NCI-H1105 (cell line): Measurements from ENCODE around the gene CEP126.
A peak's percentile ranks its signal among the peaks of the same experiment; 100 is the strongest.

Source experiments
- DNase-seq: peaks from one replicate; lab custom pipeline; 2025; lab: John Stamatoyannopoulos, UW

Gene CEP126

GRCh38 chr11:101914738-101915426 is at the start of gene CEP126:
CEP126 (plus strand) TSS chr11:101915010; CDS start chr11:101915285, 275 bp downstream.
- DNase-seq: peak; percentile 94

- DNase-seq: no peak
Observed at GRCh38 chr11:101866619-101867491, 48.0 kb upstream of the CEP126 start.

DNA sequence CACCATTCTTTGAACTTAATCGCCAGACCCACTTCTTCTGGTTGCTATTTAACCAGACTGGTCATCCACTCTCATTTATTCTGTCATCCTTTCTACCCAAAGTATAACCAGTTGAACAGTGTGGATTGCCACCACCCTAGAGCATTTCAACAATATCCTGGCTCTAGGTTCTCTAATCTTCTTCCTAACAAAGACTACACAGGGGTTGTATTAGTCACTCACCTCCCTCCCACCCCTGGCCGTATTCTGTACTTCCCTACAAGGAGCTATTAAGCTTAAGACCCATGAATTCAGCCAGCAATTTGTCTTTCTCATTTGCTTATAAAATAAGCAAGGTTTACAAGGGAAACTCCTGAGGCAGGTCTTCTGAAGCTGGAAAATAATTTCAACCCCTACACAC is 46.9 kb upstream of the CEP126 start:
- no peak for DNase-seq

- no peak for DNase-seq
Observed at GRCh38 chr11:101870510-101870909, 44.3 kb upstream of the CEP126 start.

- no peak for DNase-seq
Observed at GRCh38 chr11:101872171-101872882, 42.5 kb upstream of the CEP126 start.

GRCh38 chr11:101880222-101880621 is 34.6 kb upstream of the CEP126 start:
- peak; percentile 31 for DNase-seq

DNA sequence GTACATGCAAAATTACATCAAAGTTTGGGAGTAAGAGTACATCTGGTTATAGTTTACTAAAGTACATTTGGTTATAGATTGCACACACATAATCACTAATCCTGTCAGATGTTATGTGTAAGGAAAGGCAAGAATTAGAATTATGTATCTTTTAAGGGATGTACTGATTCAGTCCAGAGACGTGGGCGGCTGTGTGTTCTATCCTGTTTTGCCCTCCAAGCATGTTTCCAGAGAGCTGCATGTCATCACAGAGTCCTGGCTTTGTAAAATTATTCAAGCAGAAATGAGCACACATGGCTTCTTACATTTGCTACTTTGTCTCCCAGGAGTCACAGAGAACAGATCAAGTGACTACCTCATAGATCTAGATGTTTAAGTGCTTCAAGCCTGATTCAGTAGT is 33.2 kb upstream of the CEP126 start:
- no peak for DNase-seq

- no peak for DNase-seq
Observed at GRCh38 chr11:101885631-101886030, 29.2 kb upstream of the CEP126 start.

DNA sequence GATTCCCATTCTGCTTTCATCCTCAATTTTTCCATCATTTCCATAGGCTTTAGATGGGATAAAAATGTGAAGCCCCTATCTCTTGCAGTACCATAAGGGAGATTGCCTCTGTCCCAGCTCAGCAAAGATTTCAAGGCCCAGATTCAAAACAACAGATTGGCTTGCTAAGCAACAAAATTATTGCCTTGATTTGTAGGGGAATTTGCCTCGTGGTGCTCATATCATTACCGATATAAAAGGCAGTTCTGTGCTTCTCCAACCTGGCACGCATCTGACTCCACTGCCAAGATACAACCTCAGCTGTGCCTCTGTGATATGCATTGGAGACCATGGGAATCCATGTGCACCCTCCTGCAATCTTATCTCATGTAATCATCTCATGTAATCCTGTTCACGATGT is 25.0 kb upstream of the CEP126 start:
- no peak for DNase-seq

- DNase-seq: no peak
Observed at GRCh38 chr11:101894505-101894904, 20.3 kb upstream of the CEP126 start.

DNA sequence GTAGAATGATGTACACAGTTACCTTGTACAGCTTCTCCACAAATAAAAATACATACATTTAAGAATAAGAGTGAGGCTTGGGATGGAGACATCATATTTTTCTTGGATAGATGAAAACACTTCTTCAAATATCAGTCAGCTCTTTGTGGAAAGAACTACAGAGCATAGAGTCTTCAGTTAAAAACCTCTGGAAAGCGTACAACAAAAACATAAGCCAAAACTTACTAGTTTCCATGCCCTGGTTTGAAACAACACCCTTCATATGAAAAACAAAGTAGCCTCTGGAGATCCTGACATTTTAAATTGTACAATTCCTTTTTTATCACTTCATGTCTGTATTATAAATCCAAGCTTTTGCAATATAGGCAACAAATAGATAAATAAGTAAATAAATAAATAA is 7.0 kb upstream of the CEP126 start:
- no peak for DNase-seq

GRCh38 chr11:101909087-101909486 is 5.7 kb upstream of the CEP126 start:
- no peak for DNase-seq

DNA sequence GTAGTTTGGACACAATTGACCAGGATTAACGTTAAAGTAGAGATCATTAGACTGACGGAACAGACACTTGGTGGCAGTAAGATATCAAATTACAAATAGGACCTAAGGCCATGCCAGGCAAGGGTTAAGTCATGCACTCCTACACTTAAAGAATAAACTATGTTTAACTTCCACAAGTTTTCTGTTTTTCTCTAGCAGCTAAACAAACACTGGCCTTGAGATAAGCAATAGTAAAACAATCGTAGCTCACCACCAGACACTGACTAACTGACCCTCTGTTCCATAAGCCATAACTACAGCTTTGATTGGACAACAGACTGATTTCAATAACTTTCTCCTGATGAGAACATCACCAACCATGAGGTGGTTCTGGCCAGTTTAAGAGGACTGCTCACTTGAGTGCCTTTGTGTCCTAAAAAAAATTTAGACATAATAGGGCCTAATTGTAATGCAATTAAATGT is 2.0 kb upstream of the CEP126 start:
- no peak for DNase-seq

GRCh38 chr11:101913656-101914055 is 1.2 kb upstream of the CEP126 start:
- DNase-seq: no peak

GRCh38 chr11:101914341-101914737 is 471 bp upstream of the CEP126 start:
- DNase-seq: no peak

DNA sequence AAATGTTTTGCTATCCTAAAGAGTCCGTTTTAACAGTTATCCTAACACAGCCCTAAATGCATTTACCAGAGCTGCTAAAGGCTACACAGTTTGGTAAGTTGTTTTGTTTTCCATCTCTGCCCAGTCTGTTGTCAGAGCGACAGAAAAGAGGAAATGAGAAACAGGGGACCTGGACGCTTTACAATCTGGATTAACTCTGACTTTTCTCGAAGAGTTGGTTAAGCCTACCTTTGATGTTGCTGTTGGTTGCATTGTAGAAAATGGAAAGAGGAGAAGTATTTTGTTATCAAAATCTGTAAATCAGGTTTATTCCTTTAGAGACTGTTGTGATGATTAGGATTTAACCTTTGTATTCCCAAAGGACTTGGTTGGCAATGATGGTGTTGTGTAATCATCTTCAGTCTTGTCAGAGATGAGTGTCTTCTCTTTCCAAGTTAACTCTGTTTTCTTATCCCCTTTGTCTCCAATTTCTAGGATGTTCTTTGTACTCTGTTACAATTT is 1.0 kb downstream of the CEP126 start:
- no peak for DNase-seq

DNA sequence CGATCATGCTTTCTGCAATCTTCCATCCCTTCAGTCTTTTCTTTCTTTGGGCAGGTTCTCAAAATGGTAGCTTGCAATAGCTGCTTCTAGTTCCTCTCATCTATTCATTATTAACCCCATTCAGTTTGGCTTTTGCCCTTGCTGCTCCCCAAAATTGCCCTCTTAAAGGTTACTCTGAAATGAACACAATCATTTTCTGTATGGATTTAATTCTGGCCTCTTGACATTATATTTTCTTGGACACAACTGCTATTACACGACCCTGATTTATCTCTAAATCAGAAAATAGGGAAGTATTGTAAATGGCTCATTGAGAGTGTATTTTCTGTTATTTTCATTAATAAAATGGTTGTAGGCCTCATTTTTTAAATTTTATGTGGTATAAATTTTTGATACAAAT is 1.6 kb downstream of the CEP126 start, which contains the start of gene ANGPTL5:
TSS of gene ANGPTL5 (minus strand) at position 101 of the 400 bp plus-strand sequence. CDS start 8,613 bp downstream, outside the sequence.
- DNase-seq: no peak

GRCh38 chr11:101917226-101917625 is 2.4 kb downstream of the CEP126 start:
- no peak for DNase-seq

DNA sequence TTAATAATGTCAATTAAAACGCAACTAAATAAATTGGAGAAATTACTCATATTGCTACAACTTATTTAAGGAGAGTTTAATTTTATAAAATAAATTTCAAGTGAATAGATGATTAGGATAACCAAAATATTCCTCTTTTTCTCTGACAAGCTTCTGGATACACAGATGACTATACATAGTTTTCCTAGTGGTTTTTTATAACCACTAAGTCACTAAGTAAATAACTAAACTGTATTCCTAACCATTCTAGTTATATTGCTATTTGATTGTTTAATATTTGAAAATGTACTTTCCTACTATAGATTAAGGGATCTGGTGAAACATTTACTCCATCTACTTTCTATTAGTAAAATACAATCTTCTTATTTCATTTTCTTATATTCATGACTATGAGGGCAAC is 6.2 kb downstream of the CEP126 start:
- DNase-seq: no peak

GRCh38 chr11:101923554-101923953 is 8.7 kb downstream of the CEP126 start:
- DNase-seq: no peak

GRCh38 chr11:101929294-101929915 is 14.6 kb downstream of the CEP126 start:
- no peak for DNase-seq

DNA sequence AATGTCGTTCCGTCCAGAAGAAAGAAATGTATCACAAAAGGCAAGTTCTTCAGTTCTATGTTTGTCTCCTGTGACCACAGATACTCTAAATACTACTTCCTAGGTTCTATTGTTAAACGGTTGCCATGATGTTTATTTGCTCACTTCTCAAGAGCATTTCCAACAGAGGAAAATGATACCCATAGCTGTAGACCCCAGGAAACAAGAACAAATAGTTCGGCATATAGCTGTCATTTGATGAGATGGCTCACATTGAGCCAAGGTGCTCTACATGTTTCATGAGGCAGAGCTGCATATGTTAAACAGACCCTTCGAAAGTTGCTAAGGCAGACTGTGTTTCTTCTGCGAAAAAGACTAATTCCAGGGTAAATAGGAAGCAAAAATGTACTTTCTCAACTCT is 16.9 kb downstream of the CEP126 start:
- no peak for DNase-seq
